DND-41 (cell line): Measurements from ENCODE around the gene MMRN2.

Experiments
- CTCF ChIP-seq: IDR thresholded peaks from 2 replicates; pipeline ENCODE4 v1.5.1; 2012; ENCODE audit warnings: borderline replicate concordance, low read length, moderate library complexity, mild to moderate bottlenecking; ENCODE audit not compliant: poor library complexity, severe bottlenecking; ENCODE audit errors: extremely low read depth
- EZH2 ChIP-seq: IDR thresholded peaks from 3 replicates; pipeline ENCODE4 v1.6.1; 2012; ENCODE audit warnings: borderline replicate concordance, low read depth, mild to moderate bottlenecking, moderate library complexity, low read length, inconsistent platforms; ENCODE audit not compliant: severe bottlenecking

- no peak for TF ChIP-seq CTCF
- TF ChIP-seq EZH2: no peak
These were observed 21.9 kb upstream of the MMRN2 start for GRCh38 chr10:86979296-86979818.
